SH-SY5Y (cell line): ENCODE measurements around the gene CARD11.

Experiments
- GATA2 ChIP-seq: IDR thresholded peaks from 2 replicates; pipeline ENCODE4 v1.6.1; 2011; ENCODE audit warnings: mild to moderate bottlenecking, low read depth, low read length
- GATA3 ChIP-seq: IDR thresholded peaks from 2 replicates; pipeline ENCODE4 v1.6.1; 2011; ENCODE audit warnings: low read depth, mild to moderate bottlenecking, low read length, moderate library complexity

The CARD11 gene

GRCh38 chr7:3070908-3071307 is 27.2 kb upstream of the CARD11 start:
- TF ChIP-seq GATA3, result no peak
- TF ChIP-seq GATA2, result no peak

GRCh38 chr7:3069771-3070449 is 26.2 kb upstream of the CARD11 start:
- TF ChIP-seq GATA3 (no peak), GATA2 (no peak)

- no peak for TF ChIP-seq GATA3
- TF ChIP-seq GATA2, result no peak
Measured at GRCh38 chr7:3068530-3068929, 24.9 kb upstream of the CARD11 start.

- TF ChIP-seq GATA2, result no peak
- TF ChIP-seq GATA3, result no peak
Measured at GRCh38 chr7:3067606-3068380, 24.1 kb upstream of the CARD11 start.

- TF ChIP-seq GATA2, result no peak
- no peak for TF ChIP-seq GATA3
Measured at GRCh38 chr7:3067193-3067592, 23.5 kb upstream of the CARD11 start.

GRCh38 chr7:3066506-3066905 is 22.8 kb upstream of the CARD11 start:
- no peak for TF ChIP-seq GATA3
- no peak for TF ChIP-seq GATA2

GRCh38 chr7:3065724-3066143 is 22.1 kb upstream of the CARD11 start:
- TF ChIP-seq GATA3 (no peak), GATA2 (no peak)

GRCh38 chr7:3064067-3064466 is 20.4 kb upstream of the CARD11 start:
- TF ChIP-seq GATA2 (no peak), GATA3 (no peak)

GRCh38 chr7:3063016-3063753 is 19.5 kb upstream of the CARD11 start:
- TF ChIP-seq GATA2 (no peak), GATA3 (no peak)

- no peak for TF ChIP-seq GATA2
- TF ChIP-seq GATA3, result no peak
Measured at GRCh38 chr7:3057066-3057420, 13.4 kb upstream of the CARD11 start.

GRCh38 chr7:3056234-3057065 is 12.8 kb upstream of the CARD11 start:
- no peak for TF ChIP-seq GATA2
- no peak for TF ChIP-seq GATA3

- TF ChIP-seq GATA3 (no peak), GATA2 (no peak)
Measured at GRCh38 chr7:3055626-3056025, 12.0 kb upstream of the CARD11 start.

- TF ChIP-seq GATA3 (no peak), GATA2 (no peak)
Measured at GRCh38 chr7:3042861-3043489, 692 bp downstream of the CARD11 start.

- no peak for TF ChIP-seq GATA2
- no peak for TF ChIP-seq GATA3
Measured at GRCh38 chr7:3041986-3042675, 1.5 kb downstream of the CARD11 start.
